ENCODE data around the gene SUOX.

DNA sequence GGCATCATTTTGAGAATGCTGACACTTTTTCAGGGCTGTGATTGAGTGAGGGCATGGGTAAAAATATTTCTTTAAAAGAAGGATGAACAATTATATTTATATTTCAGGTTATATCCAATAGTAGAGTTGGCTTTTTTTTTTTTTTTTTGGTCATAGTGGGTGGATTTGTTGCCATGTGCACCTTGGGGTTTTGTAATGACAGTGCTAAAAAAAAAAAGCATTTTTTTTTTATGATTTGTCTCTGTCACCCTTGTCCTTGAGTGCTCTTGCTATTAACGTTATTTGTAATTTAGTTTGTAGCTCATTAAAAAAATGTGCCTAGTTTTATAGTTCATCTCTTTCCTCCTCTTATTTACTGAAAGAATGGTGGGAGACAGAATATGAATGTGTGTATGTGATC is 24.6 kb upstream of the SUOX start:
- TF ChIP-seq POLR2A (IDR thresholded peaks at IDR 0.05) = no peak
- TF ChIP-seq, protein P1, sequence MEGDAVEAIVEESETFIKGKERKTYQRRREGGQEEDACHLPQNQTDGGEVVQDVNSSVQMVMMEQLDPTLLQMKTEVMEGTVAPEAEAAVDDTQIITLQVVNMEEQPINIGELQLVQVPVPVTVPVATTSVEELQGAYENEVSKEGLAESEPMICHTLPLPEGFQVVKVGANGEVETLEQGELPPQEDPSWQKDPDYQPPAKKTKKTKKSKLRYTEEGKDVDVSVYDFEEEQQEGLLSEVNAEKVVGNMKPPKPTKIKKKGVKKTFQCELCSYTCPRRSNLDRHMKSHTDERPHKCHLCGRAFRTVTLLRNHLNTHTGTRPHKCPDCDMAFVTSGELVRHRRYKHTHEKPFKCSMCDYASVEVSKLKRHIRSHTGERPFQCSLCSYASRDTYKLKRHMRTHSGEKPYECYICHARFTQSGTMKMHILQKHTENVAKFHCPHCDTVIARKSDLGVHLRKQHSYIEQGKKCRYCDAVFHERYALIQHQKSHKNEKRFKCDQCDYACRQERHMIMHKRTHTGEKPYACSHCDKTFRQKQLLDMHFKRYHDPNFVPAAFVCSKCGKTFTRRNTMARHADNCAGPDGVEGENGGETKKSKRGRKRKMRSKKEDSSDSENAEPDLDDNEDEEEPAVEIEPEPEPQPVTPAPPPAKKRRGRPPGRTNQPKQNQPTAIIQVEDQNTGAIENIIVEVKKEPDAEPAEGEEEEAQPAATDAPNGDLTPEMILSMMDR (IDR thresholded peaks at IDR 0.05 in 8 of 11, conservative IDR thresholded peaks at IDR 0.05 in 3 of 11) = no peak
- no peak for TF ChIP-seq POLR2AphosphoS5 (IDR thresholded peaks at IDR 0.05)
